ENCODE data around the gene TNFAIP8. TPM values are rescaled to one million over a fixed set of nuclear protein-coding genes. Genes with fewer than 3 reads are reported as not detected.
"Not testable (repeated sequence)": the region's sequence is repeated elsewhere in the genome, so short reads cannot be mapped to it uniquely, and the experiment has no call there.

The TNFAIP8 gene
- total and polyA plus RNA-seq, 2 donors (not counting 1 experiment from before 2014, with no cell fraction given): 67.3 to 109 TPM

GRCh38 chr5:119428574-119428973 lies 72.8 kb downstream of the TNFAIP8 start:
- H4K20me1 ChIP-seq (ENCODE audit: control insufficient read depth, insufficient read depth, low read length, poor library complexity, severe bottlenecking); H3K4me3 ChIP-seq (ENCODE audit: control extremely low read depth in 1 of 5, extremely low read depth in 1 of 5, insufficient read depth in 1 of 5, low read depth in 2 of 5, low read length in 4 of 5); H3K27me3 ChIP-seq (replicated peaks in 1 of 4; ENCODE audit: control extremely low read depth in 1 of 4, control insufficient read depth in 3 of 4, insufficient read depth in 4 of 4, low read length in 3 of 4); H3K27me3 Mint-ChIP-seq; H3K9me3 ChIP-seq (ENCODE audit: control extremely low read depth in 1 of 3, control insufficient read depth in 2 of 3, insufficient read depth in 1 of 3, low read length in 2 of 3); H3K9me3 Mint-ChIP-seq (ENCODE audit: insufficient read depth); DNase-seq; POLR2A ChIA-PET; ATAC-seq (ENCODE audit: low read depth); H3K27ac ChIP-seq (ENCODE audit: low read length in 2 of 2); H3K9ac ChIP-seq (ENCODE audit: low read length); H3K4me3 Mint-ChIP-seq; H3K27ac Mint-ChIP-seq; CTCF ChIA-PET; H3K36me3 ChIP-seq (replicated peaks in 1 of 2; ENCODE audit: control extremely low read depth in 1 of 2, control insufficient read depth in 1 of 2, extremely low read depth in 1 of 2, insufficient read depth in 2 of 2, low read length in 1 of 2); H3K79me2 ChIP-seq (ENCODE audit: control insufficient read depth, insufficient read depth, low read length); intact Hi-C loops (cut with micrococcal nuclease); H3K4me2 ChIP-seq (replicated peaks; ENCODE audit: low read depth, low read length, poor library complexity, severe bottlenecking): not testable (repeated sequence)
- H3K4me1 ChIP-seq (ENCODE audit: control insufficient read depth in 2 of 2, insufficient read depth in 2 of 2, low read length in 2 of 2): peaks cover 19 to 24% of the 10 kb centered on the region in 2 donors
- peaks cover 33% of the 10 kb centered on the region for H3K4me1 Mint-ChIP-seq
- peak overlapping the region; percentile 3 for H2AFZ ChIP-seq (ENCODE audit: insufficient read depth, low read depth, low read length, poor library complexity, severe bottlenecking)
- 86% methylated on average over 1 of the region's 3 CpGs for WGBS (ENCODE audit: insufficient coverage)

- H3K4me2 ChIP-seq (replicated peaks; ENCODE audit: low read depth, low read length, poor library complexity, severe bottlenecking); H3K9ac ChIP-seq (ENCODE audit: low read length); H3K27ac ChIP-seq (ENCODE audit: low read length in 2 of 2); H3K9me3 Mint-ChIP-seq (ENCODE audit: insufficient read depth); ATAC-seq (ENCODE audit: low read depth); H3K4me3 Mint-ChIP-seq; H3K27me3 ChIP-seq (replicated peaks in 1 of 4; ENCODE audit: control extremely low read depth in 1 of 4, control insufficient read depth in 3 of 4, insufficient read depth in 4 of 4, low read length in 3 of 4); DNase-seq; intact Hi-C loops (cut with micrococcal nuclease); H3K36me3 ChIP-seq (replicated peaks in 1 of 2; ENCODE audit: control extremely low read depth in 1 of 2, control insufficient read depth in 1 of 2, extremely low read depth in 1 of 2, insufficient read depth in 2 of 2, low read length in 1 of 2); H3K27ac Mint-ChIP-seq; H3K27me3 Mint-ChIP-seq; H3K79me2 ChIP-seq (ENCODE audit: control insufficient read depth, insufficient read depth, low read length); H2AFZ ChIP-seq (ENCODE audit: insufficient read depth, low read depth, low read length, poor library complexity, severe bottlenecking); H3K4me3 ChIP-seq (ENCODE audit: control extremely low read depth in 1 of 5, extremely low read depth in 1 of 5, insufficient read depth in 1 of 5, low read depth in 2 of 5, low read length in 4 of 5); H4K20me1 ChIP-seq (ENCODE audit: control insufficient read depth, insufficient read depth, low read length, poor library complexity, severe bottlenecking): not testable (repeated sequence)
- ChIA-PET POLR2A (interaction anchor here (0.6 kb wide), 1 partner anchor 390 kb away, joined by 3 read pairs; no protein-coding TSS in a partner anchor), CTCF (interaction anchor here (0.7 to 4.4 kb wide), 3 partner anchors 9 to 445 kb away, joined by 3 to 65 read pairs (median 5); partner anchors contain the start of gene DTWD2)
- Histone ChIP-seq H3K9me3 (ENCODE audit: control extremely low read depth in 1 of 3, control insufficient read depth in 2 of 3, insufficient read depth in 1 of 3, low read length in 2 of 3) (peaks cover 0 to 12% (median 4%) of the 10 kb centered on the region in 3 donors), H3K4me1 (ENCODE audit: control insufficient read depth in 2 of 2, insufficient read depth in 2 of 2, low read length in 2 of 2) (peaks cover 20 to 22% of the 10 kb centered on the region in 2 donors)
- 98% methylated on average over 8 of the region's 10 CpGs for WGBS (ENCODE audit: insufficient coverage)
- H3K4me1 Mint-ChIP-seq: peaks cover 29% of the 10 kb centered on the region
These were observed 76.9 kb downstream of the TNFAIP8 start for GRCh38 chr5:119432674-119433237.
